Measurements from ENCODE around the gene PCDHA1.
A peak's percentile ranks its signal among the peaks of the same experiment; 100 is the strongest.

The PCDHA1 gene

GRCh38 chr5:140862441-140863295 lies 76.7 kb downstream of the PCDHA1 start:
- TF ChIP-seq POLR2AphosphoS5 (IDR thresholded peaks at IDR 0.05; ENCODE audit: low read depth, low read length) (no peak), REST (IDR thresholded peaks at IDR 0.05; ENCODE audit: insufficient read depth in 1 of 2, low read depth in 2 of 2, low read length in 2 of 2) (no peak), TAF1 (IDR thresholded peaks at IDR 0.05; ENCODE audit: borderline replicate concordance, insufficient read depth, low read length) (no peak), SIN3A (IDR thresholded peaks at IDR 0.05; ENCODE audit: borderline replicate concordance, insufficient read depth, low read length) (no peak), FOXP2 (optimal IDR thresholded peaks at IDR 0.05; ENCODE audit: borderline replicate concordance, extremely low read depth, extremely low read length, insufficient read depth) (no peak)

GRCh38 chr5:140868721-140869554 lies 83.0 kb downstream of the PCDHA1 start, which contains the start of gene PCDHA11:
Gene PCDHA11, plus strand, starts transcription at chr5:140868957. Its CDS starts 147 bp downstream, at chr5:140869104.
- TF ChIP-seq TAF1 (IDR thresholded peaks at IDR 0.05; ENCODE audit: borderline replicate concordance, insufficient read depth, low read length) (no peak), REST (IDR thresholded peaks at IDR 0.05; ENCODE audit: insufficient read depth in 1 of 2, low read depth in 2 of 2, low read length in 2 of 2) (no peak), FOXP2 (optimal IDR thresholded peaks at IDR 0.05; ENCODE audit: borderline replicate concordance, extremely low read depth, extremely low read length, insufficient read depth) (no peak)

- TF ChIP-seq TAF1 (IDR thresholded peaks at IDR 0.05; ENCODE audit: borderline replicate concordance, insufficient read depth, low read length) (no peak), FOXP2 (optimal IDR thresholded peaks at IDR 0.05; ENCODE audit: borderline replicate concordance, extremely low read depth, extremely low read length, insufficient read depth) (no peak), SIN3A (IDR thresholded peaks at IDR 0.05; ENCODE audit: borderline replicate concordance, insufficient read depth, low read length) (no peak), REST (IDR thresholded peaks at IDR 0.05; ENCODE audit: insufficient read depth in 1 of 2, low read depth in 2 of 2, low read length in 2 of 2) (no peak), POLR2AphosphoS5 (IDR thresholded peaks at IDR 0.05; ENCODE audit: low read depth, low read length) (no peak)
Measured at GRCh38 chr5:140869555-140869886, 83.6 kb downstream of the PCDHA1 start.

- TF ChIP-seq POLR2AphosphoS5 (IDR thresholded peaks at IDR 0.05; ENCODE audit: low read depth, low read length) (no peak), REST (IDR thresholded peaks at IDR 0.05; ENCODE audit: insufficient read depth in 1 of 2, low read depth in 2 of 2, low read length in 2 of 2) (0 out of 4 replicates have a peak, but pooled peaks of 1 of the 2 experiments have one; percentile 66)
Measured at GRCh38 chr5:140870221-140871201, 84.6 kb downstream of the PCDHA1 start.
